GM12891 (cell line): Measurements from ENCODE around the gene SV2C.

Experiments
- POLR2A ChIP-seq: IDR thresholded peaks from 2 replicates; pipeline ENCODE4 v1.6.1; 2011; ENCODE audit warnings: low read depth, low read length, control low read depth
- POLR2AphosphoS5 ChIP-seq: IDR thresholded peaks from 2 replicates; pipeline ENCODE4 v1.6.1; 2011; ENCODE audit warnings: low read depth, low read length, control low read depth
- POU2F2 ChIP-seq: IDR thresholded peaks from 2 replicates; pipeline ENCODE4 v1.6.1; 2011; ENCODE audit warnings: low read depth, mild to moderate bottlenecking, control low read depth, low read length, moderate library complexity

DNA sequence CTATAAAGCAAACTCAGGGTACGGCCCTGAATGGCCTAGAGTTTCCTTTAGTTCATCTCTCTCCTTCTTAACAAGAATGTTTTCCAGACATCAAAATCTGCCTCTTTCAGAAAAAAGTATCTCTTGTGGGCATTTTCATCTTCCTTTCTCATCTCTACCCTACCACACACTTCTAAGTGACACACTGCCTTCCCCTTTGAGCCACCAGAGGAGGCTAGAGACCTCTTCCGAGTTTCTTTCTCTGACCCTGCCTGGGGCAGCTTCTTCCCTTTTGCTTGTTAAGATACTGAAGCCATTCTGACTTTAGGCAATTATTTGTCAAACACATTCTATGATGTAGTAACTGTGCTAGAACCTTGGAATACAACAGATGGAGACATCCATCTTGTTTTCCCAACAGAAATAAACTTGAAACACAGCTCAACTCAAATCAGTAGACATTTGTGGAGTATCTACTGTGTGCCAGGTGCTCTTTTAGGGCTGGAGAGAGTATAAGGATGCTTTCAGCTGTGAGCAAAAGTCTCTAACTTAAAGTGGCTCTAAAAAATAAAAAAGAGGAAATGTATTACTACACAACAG lies 8.6 kb upstream of the SV2C start:
- TF ChIP-seq POLR2AphosphoS5 (no peak), POLR2A (no peak), POU2F2 (no peak)
